ENCODE measurements around the gene PWWP2B. TPM values are rescaled to one million over a fixed set of nuclear protein-coding genes. Genes with fewer than 3 reads are reported as not detected.

Gene PWWP2B
- total RNA-seq, 4 donors from 2014 or later = 14.5 to 35.4 (median 27.3) TPM

GRCh38 chr10:132418527-132419416, 21.8 kb downstream of the PWWP2B start:
- Histone ChIP-seq H3K27ac (peak overlapping the region; percentile 97 to 98 (median 98)), H3K4me1 (peaks cover 57 to 61% of the 10 kb centered on the region in 2 donors)
- DNase-seq = peak; percentile 87 to 89

DNA sequence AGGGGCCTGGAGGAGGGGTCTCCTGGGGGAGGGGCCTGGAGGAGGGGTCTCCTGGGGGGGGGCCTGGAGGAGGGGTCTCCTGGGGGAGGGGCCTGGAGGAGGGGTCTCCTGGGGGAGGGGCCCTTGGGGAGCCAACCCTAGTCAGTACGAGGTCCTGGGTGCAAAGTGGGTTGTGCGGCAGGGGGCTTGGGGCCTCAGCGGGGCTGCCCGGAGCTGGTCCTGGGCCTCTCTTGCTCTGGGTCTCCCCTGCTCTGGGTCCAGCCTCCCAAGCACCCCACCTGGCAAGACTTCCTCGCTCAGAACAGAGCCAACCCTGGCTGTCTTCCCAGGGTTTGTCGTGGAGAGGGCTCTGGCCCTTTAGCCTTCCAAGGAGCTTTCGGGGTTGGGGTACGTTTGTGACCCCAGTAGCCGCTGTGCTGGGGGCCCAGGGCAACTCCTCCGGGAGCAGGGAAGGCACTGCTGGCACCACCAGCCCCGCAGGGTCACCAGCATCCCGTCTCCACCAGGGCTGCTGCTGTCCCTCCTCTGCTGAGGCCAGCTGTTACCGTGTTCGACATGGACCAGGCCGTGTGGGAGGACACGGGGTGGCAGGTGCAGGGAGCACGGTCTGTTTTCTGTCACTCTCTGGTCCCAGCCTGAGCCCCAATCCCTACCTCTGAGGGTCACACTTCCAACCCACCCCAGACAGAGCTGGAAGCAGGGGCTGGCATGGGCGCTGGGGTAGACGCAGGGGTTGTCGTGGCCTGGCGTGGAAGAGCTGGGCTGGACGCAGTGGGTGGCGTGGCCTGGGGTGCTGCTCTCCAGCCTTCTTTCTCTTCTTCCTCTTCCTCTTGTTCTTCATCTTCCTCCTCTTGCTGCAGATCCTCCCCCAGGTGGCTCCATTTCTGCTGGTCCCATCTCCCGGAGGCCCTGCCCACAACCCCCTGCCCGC, 22.8 kb downstream of the PWWP2B start:
- H3K4me1 ChIP-seq = peaks cover 57 to 59% of the 10 kb centered on the region in 2 donors
- H3K4me3 ChIP-seq (replicated peaks in 1 of 3) = no peak overlapping the region
- H3K27me3 ChIP-seq = no peaks in the 10 kb centered on the region
- intact Hi-C loops (cut with DNase I) = no loop called here
- H3K27ac ChIP-seq = peak overlapping the region; percentile 97 to 98 (median 98)
- peak; percentile 60 to 64 for DNase-seq
- TF ChIP-seq, protein P1, sequence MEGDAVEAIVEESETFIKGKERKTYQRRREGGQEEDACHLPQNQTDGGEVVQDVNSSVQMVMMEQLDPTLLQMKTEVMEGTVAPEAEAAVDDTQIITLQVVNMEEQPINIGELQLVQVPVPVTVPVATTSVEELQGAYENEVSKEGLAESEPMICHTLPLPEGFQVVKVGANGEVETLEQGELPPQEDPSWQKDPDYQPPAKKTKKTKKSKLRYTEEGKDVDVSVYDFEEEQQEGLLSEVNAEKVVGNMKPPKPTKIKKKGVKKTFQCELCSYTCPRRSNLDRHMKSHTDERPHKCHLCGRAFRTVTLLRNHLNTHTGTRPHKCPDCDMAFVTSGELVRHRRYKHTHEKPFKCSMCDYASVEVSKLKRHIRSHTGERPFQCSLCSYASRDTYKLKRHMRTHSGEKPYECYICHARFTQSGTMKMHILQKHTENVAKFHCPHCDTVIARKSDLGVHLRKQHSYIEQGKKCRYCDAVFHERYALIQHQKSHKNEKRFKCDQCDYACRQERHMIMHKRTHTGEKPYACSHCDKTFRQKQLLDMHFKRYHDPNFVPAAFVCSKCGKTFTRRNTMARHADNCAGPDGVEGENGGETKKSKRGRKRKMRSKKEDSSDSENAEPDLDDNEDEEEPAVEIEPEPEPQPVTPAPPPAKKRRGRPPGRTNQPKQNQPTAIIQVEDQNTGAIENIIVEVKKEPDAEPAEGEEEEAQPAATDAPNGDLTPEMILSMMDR (IDR thresholded peaks at IDR 0.05) = no peak
- TF ChIP-seq POLR2A (IDR thresholded peaks at IDR 0.05) = no peak
- WGBS, 2 donors = 71 to 78% methylated on average over 14 to 18 of the region's 25 CpGs
- H3K36me3 ChIP-seq = no peaks in the 10 kb centered on the region
- no peaks in the 10 kb centered on the region for H3K9me3 ChIP-seq

More at GRCh38 chr10:132418527-132419416, 21.8 kb downstream of the PWWP2B start:
- Histone ChIP-seq H3K9me3 (no peaks in the 10 kb centered on the region), H3K36me3 (peaks cover 0 to 4% of the 10 kb centered on the region in 2 donors), H3K27me3 (no peaks in the 10 kb centered on the region), H3K4me3 (replicated peaks in 1 of 3) (no peak overlapping the region)
- TF ChIP-seq, protein P1 (IDR thresholded peaks at IDR 0.05) = no peak
- peak in 1 of 2 donors; percentile 73 for TF ChIP-seq POLR2A (IDR thresholded peaks at IDR 0.05)
- intact Hi-C loops (cut with DNase I) = no loop called here
- WGBS, 2 donors = 29 to 31% methylated on average over 8 to 11 of the region's 18 CpGs

DNA sequence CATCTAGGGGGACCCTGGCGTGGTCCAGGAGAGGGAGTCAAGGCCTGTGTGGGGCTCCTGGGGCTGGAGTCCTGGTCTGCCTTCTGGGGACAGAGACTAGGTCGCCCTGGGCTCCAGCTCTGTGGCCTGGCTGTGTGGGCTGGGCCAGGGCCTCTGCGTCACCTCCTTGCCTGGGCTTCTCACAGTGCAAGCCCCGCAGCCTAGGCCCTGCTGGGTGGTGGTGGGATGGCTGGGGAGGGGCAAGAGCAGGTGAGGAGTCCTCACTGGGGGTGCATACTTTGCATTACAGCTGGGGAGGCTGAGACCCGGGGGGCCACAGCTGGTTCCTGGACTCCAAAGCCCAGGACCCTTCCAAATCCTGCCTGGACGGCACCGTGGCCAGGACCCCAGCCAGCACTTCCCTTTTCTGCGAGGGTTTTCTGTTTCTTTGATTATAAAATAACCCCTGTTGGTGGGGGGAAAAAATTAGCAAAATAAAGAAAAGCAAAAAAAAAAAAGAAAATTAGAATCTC, 23.5 kb downstream of the PWWP2B start:
- no peak overlapping the region for H3K4me3 ChIP-seq (replicated peaks in 1 of 3)
- H3K4me1 ChIP-seq = peaks cover 57 to 59% of the 10 kb centered on the region in 2 donors
- 57 to 65% methylated on average over 6 to 7 of the region's 8 CpGs for WGBS, 2 donors
- H3K27me3 ChIP-seq = no peaks in the 10 kb centered on the region
- H3K27ac ChIP-seq = peak overlapping the region; percentile 97 to 98 (median 98)
- no peaks in the 10 kb centered on the region for H3K36me3 ChIP-seq
- H3K9me3 ChIP-seq = no peaks in the 10 kb centered on the region
- intact Hi-C loops (cut with DNase I) = no loop called here
- DNase-seq = no peak
- TF ChIP-seq, protein P1 (IDR thresholded peaks at IDR 0.05) = peak in 1 of 6 experiments; percentile 27
- no peak for TF ChIP-seq POLR2A (IDR thresholded peaks at IDR 0.05)

DNA sequence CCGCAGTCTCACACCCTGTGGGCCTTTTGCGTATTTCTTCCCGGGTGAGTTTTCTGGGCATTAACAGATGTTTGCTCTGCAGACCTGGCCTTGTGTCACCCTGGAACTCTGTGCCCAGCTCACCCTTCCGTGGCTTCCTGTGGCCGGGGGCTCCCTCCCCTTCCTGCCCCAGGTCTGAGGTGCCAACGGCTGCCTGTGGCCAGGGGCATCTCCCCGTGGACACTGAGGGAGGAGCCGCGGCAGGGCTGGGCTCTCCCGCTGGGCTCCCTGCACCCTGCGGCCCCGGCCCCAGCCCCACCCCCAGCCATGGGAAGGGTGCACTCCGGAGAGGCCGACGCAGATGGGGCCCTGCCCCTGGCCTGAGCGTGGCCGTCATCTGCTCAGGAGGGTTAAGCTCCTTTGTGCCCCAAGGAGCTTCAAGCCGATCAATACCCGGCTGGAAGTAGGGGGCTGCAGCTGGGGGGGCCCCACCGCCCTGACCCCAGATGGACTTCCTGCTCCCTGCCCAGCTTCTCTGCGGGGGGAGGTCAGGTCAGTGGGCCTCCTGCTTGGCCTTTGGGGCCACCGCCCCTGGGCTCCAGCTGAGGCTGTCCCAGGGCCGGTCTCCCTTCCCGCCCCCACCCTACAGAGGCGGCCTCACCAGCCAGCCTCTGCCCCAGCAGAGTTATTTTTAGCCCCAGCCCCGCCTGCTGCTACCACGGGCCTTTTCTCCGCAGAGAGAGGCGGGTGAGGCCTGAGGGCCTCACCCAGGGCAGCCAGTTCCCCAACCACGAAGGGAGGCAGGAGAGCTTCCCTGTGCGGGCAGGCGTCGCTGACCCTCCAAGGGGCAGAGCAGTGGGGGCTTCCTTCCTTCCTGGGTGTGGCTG, 24.2 kb downstream of the PWWP2B start:
- Histone ChIP-seq H3K27ac (peak overlapping the region; percentile 97 to 98 (median 98)), H3K27me3 (no peaks in the 10 kb centered on the region), H3K9me3 (no peaks in the 10 kb centered on the region), H3K4me3 (replicated peaks in 1 of 3) (no peak overlapping the region), H3K4me1 (peaks cover 57 to 59% of the 10 kb centered on the region in 2 donors), H3K36me3 (no peaks in the 10 kb centered on the region)
- peak; percentile 87 to 89 for DNase-seq
- TF ChIP-seq POLR2A (IDR thresholded peaks at IDR 0.05) = peak in 1 of 2 donors; percentile 37
- TF ChIP-seq, protein P1 (IDR thresholded peaks at IDR 0.05) = no peak
- intact Hi-C loops (cut with DNase I) = no loop called here
- WGBS, 2 donors = 7 to 16% methylated on average over 20 to 22 of the region's 33 CpGs
